Measurements from ENCODE around the gene LHFPL6.

DNA sequence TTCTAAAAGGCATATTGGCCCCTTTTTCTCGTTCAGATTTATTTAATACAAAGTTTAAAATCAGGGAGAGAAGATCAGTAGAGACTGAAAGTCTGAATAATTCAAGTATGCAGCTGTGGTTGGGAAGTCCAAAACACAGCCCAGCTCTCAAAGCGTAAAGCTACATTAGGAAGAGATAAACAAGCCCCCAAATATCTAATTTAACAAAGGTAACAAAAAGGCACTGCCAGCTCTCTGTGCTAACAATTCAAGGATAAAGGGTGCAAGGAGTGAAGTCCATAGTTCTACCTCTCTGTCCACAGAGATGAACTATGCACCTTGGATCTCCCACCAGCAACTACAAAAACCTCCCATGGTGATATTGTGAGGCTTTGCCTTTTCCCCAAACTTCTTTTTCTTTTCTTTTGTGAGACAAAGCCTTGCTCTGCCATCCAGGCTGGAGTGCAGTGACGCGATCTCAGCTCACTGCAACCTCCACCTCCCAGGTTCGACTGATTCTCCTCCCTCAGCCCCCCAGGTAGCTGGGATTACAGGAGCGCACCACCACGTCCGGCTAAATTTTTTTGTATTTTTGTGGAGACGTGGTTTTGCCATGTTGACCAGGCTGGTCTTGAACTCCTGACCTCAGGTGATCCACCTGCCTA is 104.4 kb downstream of the LHFPL6 start:
- no peak for TF ChIP-seq POLR2A (IDR thresholded peaks at IDR 0.05)
- TF ChIP-seq POLR2AphosphoS5 (IDR thresholded peaks at IDR 0.05), result no peak

Measured in prostate gland (tissue), 1 donor.